H4 (cell line): ENCODE data around the gene PGA4. TPM values are rescaled to one million over a fixed set of nuclear protein-coding genes. Genes with fewer than 3 reads are reported as not detected.
"Not testable (repeated sequence)": the region's sequence is repeated elsewhere in the genome, so short reads cannot be mapped to it uniquely, and the experiment has no call there.

Source experiments
- DNase-seq: peaks from one replicate; pipeline ENCODE4 v3.0.0-alpha.2; 2015; ENCODE audit warnings: low spot score
- total RNA-seq: library from RNA; depleted of rRNA; stranded (reverse); fragments of >200 nt; shearing (Covaris generic); gene quantifications from 2 replicates; pipeline ENCODE4 v1.2.3, GENCODE V29; 2014

PGA4 gene
- total RNA-seq, 1 experiment from 2014 or later, result not detected

- DNase-seq, result not testable (repeated sequence)
These were observed 17.6 kb upstream of the PGA4 start for GRCh38 chr11:61204502-61205059.

DNA sequence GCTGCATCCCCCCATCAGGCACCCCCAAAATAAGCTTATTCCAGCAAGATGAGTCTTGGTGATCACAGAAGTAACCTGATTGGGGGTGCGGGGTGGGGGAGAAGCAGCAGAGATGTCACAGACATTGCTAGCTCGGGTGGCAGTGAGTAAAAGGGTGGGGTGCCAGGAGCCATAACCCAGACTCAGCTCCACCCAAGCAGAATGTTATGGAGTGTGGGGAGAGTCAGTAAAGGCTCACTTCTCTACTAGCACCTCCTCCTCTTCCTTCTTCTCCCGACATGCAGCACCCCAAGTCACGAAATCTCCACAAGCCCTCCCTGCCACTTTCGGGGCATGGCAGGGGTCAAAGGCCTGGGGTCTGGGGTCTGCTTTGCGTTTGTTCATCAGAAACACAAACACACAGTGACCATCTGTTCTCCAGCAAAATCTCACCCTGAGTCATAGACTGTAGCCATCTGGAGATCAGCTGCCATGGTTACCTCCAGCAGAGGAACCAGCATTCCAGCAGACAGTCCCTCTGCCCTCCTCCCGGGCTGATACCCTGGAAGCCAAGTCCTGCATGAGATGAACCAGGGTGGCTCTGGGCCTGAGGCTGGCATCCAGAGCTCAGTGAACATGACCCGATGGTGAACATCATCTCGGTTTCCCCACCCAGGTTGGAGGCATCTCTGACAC lies 14.4 kb upstream of the PGA4 start:
- DNase-seq, result not testable (repeated sequence)

- not testable (repeated sequence) for DNase-seq
These were observed 11.5 kb upstream of the PGA4 start for GRCh38 chr11:61210629-61211028.

DNA sequence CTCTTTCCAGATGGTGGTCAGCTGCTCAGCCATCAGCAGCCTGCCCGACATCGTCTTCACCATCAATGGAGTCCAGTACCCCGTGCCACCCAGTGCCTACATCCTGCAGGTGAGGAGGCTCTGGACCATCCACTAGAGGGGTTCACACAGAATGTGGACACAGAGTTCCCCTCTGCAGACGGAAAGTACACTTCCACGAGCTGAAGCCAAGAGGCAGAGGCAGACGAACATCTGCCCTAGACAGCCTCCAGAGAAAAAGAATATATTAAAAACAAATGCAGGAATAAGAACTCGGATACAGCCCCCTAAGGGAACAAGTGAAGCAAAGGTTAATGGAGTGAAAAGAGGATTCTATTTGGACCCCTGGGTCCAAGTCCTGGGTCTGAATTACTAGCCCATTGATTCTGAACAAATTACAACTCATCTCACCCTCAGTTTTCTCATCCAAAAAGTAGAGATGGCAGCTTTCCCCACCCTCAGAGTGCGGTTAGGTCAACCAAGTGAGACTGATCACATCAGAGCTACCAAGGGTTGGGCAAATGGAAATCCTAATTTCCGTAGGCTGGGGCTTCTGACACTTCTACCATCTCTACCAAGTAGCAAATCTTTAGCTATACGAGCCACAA lies 10.7 kb upstream of the PGA4 start:
- not testable (repeated sequence) for DNase-seq

- not testable (repeated sequence) for DNase-seq
These were observed 9.9 kb upstream of the PGA4 start for GRCh38 chr11:61212202-61212601.

GRCh38 chr11:61213711-61214324 lies 8.3 kb upstream of the PGA4 start:
- not testable (repeated sequence) for DNase-seq

- not testable (repeated sequence) for DNase-seq
These were observed 3.8 kb upstream of the PGA4 start for GRCh38 chr11:61218306-61218705.

DNA sequence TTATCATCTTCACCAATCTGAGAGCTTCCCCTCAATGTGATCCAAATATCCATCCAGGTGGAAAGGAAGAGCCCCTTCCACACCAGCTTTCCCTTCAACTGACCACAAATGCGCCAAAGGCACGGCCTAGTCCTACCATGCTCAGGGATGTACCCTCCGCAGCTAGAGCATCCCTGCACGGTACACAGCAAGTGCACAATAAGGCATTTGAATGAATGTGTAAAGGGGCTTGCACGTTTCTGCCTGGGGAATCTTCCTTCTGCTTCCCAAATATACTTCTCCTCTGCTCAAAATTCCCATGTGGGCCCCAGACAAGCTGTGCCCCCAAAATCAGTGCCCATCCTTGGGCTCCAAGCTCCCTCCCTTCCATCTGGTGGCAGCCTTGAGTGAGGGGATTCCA lies 3.1 kb upstream of the PGA4 start:
- DNase-seq, result not testable (repeated sequence)

GRCh38 chr11:61222692-61223091 lies 545 bp downstream of the PGA4 start:
- not testable (repeated sequence) for DNase-seq

DNA sequence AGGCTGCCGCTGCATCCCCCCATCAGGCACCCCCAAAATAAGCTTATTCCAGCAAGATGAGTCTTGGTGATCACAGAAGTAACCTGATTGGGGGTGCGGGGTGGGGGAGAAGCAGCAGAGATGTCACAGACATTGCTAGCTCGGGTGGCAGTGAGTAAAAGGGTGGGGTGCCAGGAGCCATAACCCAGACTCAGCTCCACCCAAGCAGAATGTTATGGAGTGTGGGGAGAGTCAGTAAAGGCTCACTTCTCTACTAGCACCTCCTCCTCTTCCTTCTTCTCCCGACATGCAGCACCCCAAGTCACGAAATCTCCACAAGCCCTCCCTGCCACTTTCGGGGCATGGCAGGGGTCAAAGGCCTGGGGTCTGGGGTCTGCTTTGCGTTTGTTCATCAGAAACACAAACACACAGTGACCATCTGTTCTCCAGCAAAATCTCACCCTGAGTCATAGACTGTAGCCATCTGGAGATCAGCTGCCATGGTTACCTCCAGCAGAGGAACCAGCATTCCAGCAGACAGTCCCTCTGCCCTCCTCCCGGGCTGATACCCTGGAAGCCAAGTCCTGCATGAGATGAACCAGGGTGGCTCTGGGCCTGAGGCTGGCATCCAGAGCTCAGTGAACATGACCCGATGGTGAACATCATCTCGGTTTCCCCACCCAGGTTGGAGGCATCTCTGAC lies 4.5 kb downstream of the PGA4 start:
- not testable (repeated sequence) for DNase-seq

GRCh38 chr11:61229458-61229857 lies 7.3 kb downstream of the PGA4 start:
- DNase-seq, result not testable (repeated sequence)

DNA sequence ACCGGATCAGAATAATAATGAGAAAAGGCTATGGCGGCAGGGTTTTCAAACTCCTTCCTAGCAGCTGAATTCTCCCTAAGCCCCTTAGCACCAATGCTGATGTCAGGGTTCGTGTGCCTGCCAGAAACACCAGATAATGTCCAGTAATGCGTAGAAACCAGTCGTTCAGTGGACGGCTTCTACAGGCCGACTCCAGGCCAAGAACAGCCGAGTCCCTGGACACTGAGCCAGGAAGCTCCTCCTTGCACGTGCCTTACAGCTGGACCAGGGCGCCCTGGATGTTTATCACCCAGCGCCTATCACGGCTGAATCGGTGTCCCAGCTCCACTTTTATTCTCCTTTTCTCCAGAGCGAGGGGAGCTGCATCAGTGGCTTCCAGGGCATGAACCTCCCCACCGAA lies 8.9 kb downstream of the PGA4 start:
- not testable (repeated sequence) for DNase-seq

- DNase-seq, result not testable (repeated sequence)
These were observed 9.4 kb downstream of the PGA4 start for GRCh38 chr11:61231585-61231984.

GRCh38 chr11:61232548-61233145 lies 10.5 kb downstream of the PGA4 start:
- not testable (repeated sequence) for DNase-seq

DNA sequence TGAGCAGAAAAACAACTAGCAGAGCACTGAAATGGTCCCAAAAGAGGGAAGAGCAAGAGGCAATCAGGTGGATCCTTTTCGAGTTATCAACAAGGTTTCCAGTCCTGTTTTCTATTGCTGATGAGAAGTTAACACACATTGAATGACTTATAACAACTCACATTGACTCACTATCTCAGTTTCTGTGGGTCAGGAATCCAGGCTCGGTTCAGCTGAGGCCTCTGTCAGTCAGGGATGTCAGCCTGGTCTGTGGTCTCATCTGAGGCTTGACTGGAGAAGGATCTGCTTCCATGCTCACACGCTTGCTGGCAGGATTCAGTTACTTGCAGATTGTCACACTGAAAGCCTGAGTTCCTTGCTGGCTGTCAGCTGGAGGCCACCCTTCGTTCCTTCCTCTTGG lies 15.0 kb downstream of the PGA4 start:
- not testable (repeated sequence) for DNase-seq

DNA sequence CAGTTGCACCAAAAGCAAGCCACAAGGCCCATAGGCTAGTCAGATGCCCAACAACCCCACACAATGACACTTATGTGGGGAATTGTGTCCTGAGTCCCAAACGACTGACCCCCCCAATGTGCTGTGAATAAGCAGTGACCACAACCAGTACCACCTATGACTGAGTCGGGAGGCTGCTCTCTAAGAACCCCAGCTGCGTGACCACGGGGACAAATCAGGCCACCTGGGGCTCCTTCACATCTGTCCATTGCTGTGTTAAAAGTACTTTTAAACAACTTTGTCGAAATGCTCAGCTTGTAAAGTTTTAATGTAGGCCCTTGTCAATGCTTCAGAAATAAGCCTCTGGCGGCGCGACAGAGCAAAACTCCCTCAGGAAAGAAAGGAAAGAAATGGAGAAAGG lies 18.1 kb downstream of the PGA4 start:
- not testable (repeated sequence) for DNase-seq

DNA sequence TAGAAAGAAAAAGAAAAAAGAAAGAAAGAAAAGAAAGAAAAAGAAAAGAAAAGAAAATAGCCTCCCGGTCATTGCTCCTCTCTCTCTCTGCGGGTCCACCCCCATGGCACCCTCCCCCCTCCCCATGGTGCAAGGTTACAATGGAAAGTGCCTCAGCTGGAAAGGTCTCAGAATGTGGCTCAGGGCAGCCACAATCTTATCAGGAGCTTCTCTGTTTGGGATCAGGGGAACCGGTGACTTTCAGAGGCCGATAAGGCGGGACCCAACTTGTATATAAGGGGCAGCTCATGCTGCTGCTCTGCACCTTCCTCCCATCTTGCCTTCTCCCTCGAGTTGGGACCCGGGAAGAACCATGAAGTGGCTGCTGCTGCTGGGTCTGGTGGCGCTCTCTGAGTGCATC lies 18.7 kb downstream of the PGA4 start, which contains the start of gene PGA5:
TSS of gene PGA5 (plus strand) at position 301 of the 400 bp plus-strand sequence. CDS start at position 353, 52 bp downstream.
- DNase-seq, result not testable (repeated sequence)

- not testable (repeated sequence) for DNase-seq
These were observed 19.4 kb downstream of the PGA4 start for GRCh38 chr11:61241526-61241925.

GRCh38 chr11:61245284-61245964 lies 23.3 kb downstream of the PGA4 start:
- DNase-seq, result not testable (repeated sequence)

- DNase-seq, result not testable (repeated sequence)
These were observed 25.9 kb downstream of the PGA4 start for GRCh38 chr11:61248071-61248470.

- DNase-seq, result not testable (repeated sequence)
These were observed 27.1 kb downstream of the PGA4 start for GRCh38 chr11:61249201-61249600.
